AG04450 (cell line): ENCODE measurements around the gene TCEA3. TPM values are rescaled to one million over a fixed set of nuclear protein-coding genes. Genes with fewer than 3 reads are reported as not detected.
A peak's percentile ranks its signal among the peaks of the same experiment; 100 is the strongest.

ENCODE experiments used
- CTCF ChIA-PET: fragments of 300-600, 350-600 bp; formaldehyde crosslinking; extraction: SDS; loops from one replicate; lab custom pipeline; 2022; ENCODE audit warnings: antibody characterized with exemption, inconsistent platforms; lab: Charles Lee
- POLR2A ChIA-PET: fragments of 350-600 bp; formaldehyde crosslinking; extraction: SDS; loops from one replicate; lab custom pipeline; 2021; ENCODE audit warnings: antibody characterized with exemption, inconsistent platforms; lab: Yijun Ruan, JAX
- DNase-seq: peaks from one replicate; pipeline ENCODE4 v3.0.0-alpha.2; 2011; ENCODE audit warnings: low read depth, low spot score
- H3K27ac ChIP-seq: one replicate; pipeline ENCODE4 v1.5.1; 2012; ENCODE audit warnings: low read depth, low read length, control low read depth
- H3K27me3 ChIP-seq: one replicate; pipeline ENCODE4 v1.6.0; 2012; ENCODE audit warnings: low read length; ENCODE audit not compliant: control insufficient read depth, insufficient read depth
- H3K4me3 ChIP-seq: 2 replicates; pipeline ENCODE4 v1.5.1; 2011; ENCODE audit warnings: mild to moderate bottlenecking, low read depth, low read length, control low read depth
- H3K9me3 ChIP-seq: 2 replicates; pipeline ENCODE4 v1.5.1; 2012; ENCODE audit warnings: low read length; ENCODE audit not compliant: control insufficient read depth, insufficient read depth
- CTCF ChIP-seq: IDR thresholded peaks from 2 replicates; pipeline ENCODE4 v1.5.1; 2011; ENCODE audit warnings: low read depth, low read length, control low read depth, inconsistent platforms
- polyA plus RNA-seq: library from polyadenylated mRNA; depleted of rRNA; stranded (reverse); fragments of >200 nt; gene quantifications from 2 replicates; pipeline ENCODE4 v1.2.3, GENCODE V29; 2011

The TCEA3 gene
- polyA plus RNA-seq, 1 experiment: 14.7 TPM

- ChIA-PET POLR2A (no interaction called here), CTCF (interaction anchor here (0.6 kb wide), 1 partner anchor 425 kb away, joined by 3 read pairs; no protein-coding TSS in a partner anchor)
- Histone ChIP-seq H3K27me3 (no peaks in the 10 kb centered on the region), H3K9me3 (no peaks in the 10 kb centered on the region), H3K4me3 (no peak overlapping the region), H3K27ac (peak overlapping the region; percentile 21)
- TF ChIP-seq CTCF: no peak
- no peak for DNase-seq
Observed at GRCh38 chr1:23452011-23452411, 27.5 kb upstream of the TCEA3 start.

GRCh38 chr1:23451441-23451840, 26.9 kb upstream of the TCEA3 start:
- CTCF ChIA-PET: interaction anchor here (0.6 kb wide), 1 partner anchor 424 kb away, joined by 3 read pairs; no protein-coding TSS in a partner anchor

GRCh38 chr1:23450894-23451293, 26.3 kb upstream of the TCEA3 start:
- Histone ChIP-seq H3K27ac (no peak overlapping the region), H3K27me3 (no peaks in the 10 kb centered on the region), H3K4me3 (no peak overlapping the region), H3K9me3 (no peaks in the 10 kb centered on the region)
- ChIA-PET CTCF (no interaction called here), POLR2A (no interaction called here)
- DNase-seq: no peak
- TF ChIP-seq CTCF: no peak

More at GRCh38 chr1:23451441-23451840, 26.9 kb upstream of the TCEA3 start:
- TF ChIP-seq CTCF: no peak
- Histone ChIP-seq H3K4me3 (no peak overlapping the region), H3K27me3 (no peaks in the 10 kb centered on the region), H3K27ac (no peak overlapping the region), H3K9me3 (no peaks in the 10 kb centered on the region)
- no peak for DNase-seq
- POLR2A ChIA-PET: no interaction called here

GRCh38 chr1:23449958-23450357, 25.4 kb upstream of the TCEA3 start:
- POLR2A ChIA-PET: no interaction called here
- Histone ChIP-seq H3K27me3 (no peaks in the 10 kb centered on the region), H3K27ac (no peak overlapping the region), H3K4me3 (no peak overlapping the region), H3K9me3 (no peaks in the 10 kb centered on the region)
- no peak for DNase-seq
- TF ChIP-seq CTCF: no peak
- CTCF ChIA-PET: interaction anchor here (0.9 kb wide), 1 partner anchor 9 kb away, joined by 4 read pairs; no protein-coding TSS in a partner anchor

- Histone ChIP-seq H3K27ac (no peak overlapping the region), H3K27me3 (no peaks in the 10 kb centered on the region), H3K9me3 (no peaks in the 10 kb centered on the region), H3K4me3 (no peak overlapping the region)
- TF ChIP-seq CTCF: no peak
- CTCF ChIA-PET: interaction anchor here (0.9 kb wide), 1 partner anchor 9 kb away, joined by 4 read pairs; no protein-coding TSS in a partner anchor
- no peak for DNase-seq
- POLR2A ChIA-PET: no interaction called here
Observed at GRCh38 chr1:23449306-23449705, 24.8 kb upstream of the TCEA3 start.
